ENCODE measurements around the gene PTTG2.

Gene PTTG2

GRCh38 chr4:37988670-37989069 lies 28.5 kb downstream of the PTTG2 start:
- DNase-seq (no peak), ATAC-seq (no peak)

GRCh38 chr4:37989398-37990260 lies 29.4 kb downstream of the PTTG2 start:
- no peak for ATAC-seq
- no peak for DNase-seq

- ATAC-seq (no peak), DNase-seq (no peak)
Measured at GRCh38 chr4:37990731-37991245, 30.6 kb downstream of the PTTG2 start.

GRCh38 chr4:37991623-37992410 lies 31.6 kb downstream of the PTTG2 start:
- ATAC-seq (no peak), DNase-seq (no peak)

- no peak for ATAC-seq
- no peak for DNase-seq
Measured at GRCh38 chr4:37993806-37994205, 33.6 kb downstream of the PTTG2 start.

GRCh38 chr4:37994569-37994968 lies 34.4 kb downstream of the PTTG2 start:
- DNase-seq (no peak), ATAC-seq (no peak)

GRCh38 chr4:37995299-37995821 lies 35.2 kb downstream of the PTTG2 start:
- DNase-seq (no peak), ATAC-seq (no peak)

- DNase-seq (no peak), ATAC-seq (no peak)
Measured at GRCh38 chr4:37995981-37996775, 36.0 kb downstream of the PTTG2 start.

- ATAC-seq, result no peak
- no peak for DNase-seq
Measured at GRCh38 chr4:37998226-37998625, 38.0 kb downstream of the PTTG2 start.

- DNase-seq (no peak), ATAC-seq (no peak)
Measured at GRCh38 chr4:37999000-37999716, 39.0 kb downstream of the PTTG2 start.

- ATAC-seq (no peak), DNase-seq (no peak)
Measured at GRCh38 chr4:37999965-38000364, 39.8 kb downstream of the PTTG2 start.

- no peak for DNase-seq
- ATAC-seq, result no peak
Measured at GRCh38 chr4:38001927-38002326, 41.7 kb downstream of the PTTG2 start.

GRCh38 chr4:38002451-38003071 lies 42.4 kb downstream of the PTTG2 start:
- DNase-seq (no peak), ATAC-seq (no peak)

- no peak for ATAC-seq
- no peak for DNase-seq
Measured at GRCh38 chr4:38003102-38003501, 42.9 kb downstream of the PTTG2 start.

- ATAC-seq (no peak), DNase-seq (no peak)
Measured at GRCh38 chr4:38003628-38004027, 43.4 kb downstream of the PTTG2 start.

- no peak for ATAC-seq
- DNase-seq, result no peak
Measured at GRCh38 chr4:38004062-38004461, 43.9 kb downstream of the PTTG2 start.

GRCh38 chr4:38004887-38005286 lies 44.7 kb downstream of the PTTG2 start:
- no peak for ATAC-seq

GRCh38 chr4:38005637-38006036 lies 45.4 kb downstream of the PTTG2 start:
- no peak for DNase-seq
- ATAC-seq, result no peak

More at GRCh38 chr4:38004887-38005286, 44.7 kb downstream of the PTTG2 start:
- no peak for DNase-seq

- no peak for ATAC-seq
- no peak for DNase-seq
Measured at GRCh38 chr4:38007645-38008044, 47.4 kb downstream of the PTTG2 start.

GRCh38 chr4:38008571-38009021 lies 48.4 kb downstream of the PTTG2 start:
- ATAC-seq (no peak), DNase-seq (no peak)

- DNase-seq (no peak), ATAC-seq (no peak)
Measured at GRCh38 chr4:38009421-38009820, 49.2 kb downstream of the PTTG2 start.
